Endodermal cell (in vitro differentiated cells): ENCODE data around the gene MYL3. TPM values are rescaled to one million over a fixed set of nuclear protein-coding genes. Genes with fewer than 3 reads are reported as not detected.

Source experiments
- DNase-seq: peaks from one replicate; pipeline ENCODE4 v3.0.0-alpha.2; 2017
- H3K27ac ChIP-seq: 2 replicates; pipeline ENCODE4 v1.5.1; 2013; ENCODE audit warnings: mild to moderate bottlenecking, low read depth, low read length, moderate library complexity
- H3K27me3 ChIP-seq: 2 replicates; pipeline ENCODE4 v1.6.1; 2013; ENCODE audit warnings: mild to moderate bottlenecking, low read length, moderate library complexity; ENCODE audit not compliant: insufficient read depth, control insufficient read depth, poor library complexity, severe bottlenecking
- H3K36me3 ChIP-seq: 2 replicates; pipeline ENCODE4 v1.7.0; 2013; ENCODE audit warnings: mild to moderate bottlenecking, low read length, moderate library complexity; ENCODE audit not compliant: control insufficient read depth, insufficient read depth
- H3K4me1 ChIP-seq: one replicate; pipeline ENCODE4 v1.7.0; 2013; ENCODE audit warnings: low read length; ENCODE audit not compliant: control insufficient read depth, insufficient read depth
- H3K4me3 ChIP-seq: 2 replicates; pipeline ENCODE4 v1.5.1; 2013; ENCODE audit warnings: mild to moderate bottlenecking, low read length, moderate library complexity
- H3K9ac ChIP-seq: 2 replicates; pipeline ENCODE4 v1.6.1; 2013; ENCODE audit warnings: mild to moderate bottlenecking, low read length, moderate library complexity; ENCODE audit not compliant: poor library complexity, severe bottlenecking; ENCODE audit errors: extremely low read depth
- H3K9me3 ChIP-seq: 2 replicates; pipeline ENCODE4 v1.6.1; 2013; ENCODE audit warnings: mild to moderate bottlenecking, low read length, moderate library complexity; ENCODE audit not compliant: control insufficient read depth
- H3K27ac Mint-ChIP-seq: 2 replicates; pipeline ENCODE4 v1.8.0; 2020; ENCODE audit warnings: mixed read lengths
- H3K27me3 Mint-ChIP-seq: 2 replicates; pipeline ENCODE4 v1.8.0; 2021; ENCODE audit warnings: mild to moderate bottlenecking, mixed read lengths; ENCODE audit not compliant: insufficient read depth
- H3K36me3 Mint-ChIP-seq: 2 replicates; pipeline ENCODE4 v1.8.0; 2020; ENCODE audit warnings: low read depth, mixed read lengths
- H3K4me1 Mint-ChIP-seq: 2 replicates; pipeline ENCODE4 v1.8.0; 2020; ENCODE audit warnings: mixed read lengths
- H3K4me3 Mint-ChIP-seq: 2 replicates; pipeline ENCODE4 v1.8.0; 2020; ENCODE audit warnings: mild to moderate bottlenecking, moderate library complexity, mixed read lengths
- H3K9me3 Mint-ChIP-seq: 2 replicates; pipeline ENCODE4 v1.8.0; 2020; ENCODE audit warnings: mild to moderate bottlenecking, mixed read lengths
- WGBS, 2 experiments: methylation state at CpG; one replicate each; pipeline versions ENCODE4 v1.1.5 to v1.1.7; 2013; ENCODE audit warnings: missing lambda C conversion rate in 2 of 2, mixed read lengths in 1 of 2; ENCODE audit not compliant: insufficient coverage in 1 of 2, insufficient read length in 1 of 2; 5-methylcytosine and 5-hydroxymethylcytosine counted together
- total RNA-seq, 2 donors: library from RNA; stranded (reverse); fragmentation: NEBNext Ultra II Directional in 1 of 2; extraction: Animal tissue kit (Norgen Biotek cat#: 25700) in 1 of 2; gene quantifications; 2 replicates in 1 of 2; 3 replicates in 1 of 2; pipeline ENCODE4 v1.2.1, GENCODE V29; 2021
- TF ChIP-seq, protein P1 (sequence below): fragments of 200-600 bp; sonication (generic); conservative IDR thresholded peaks from 2 replicates; pipeline ENCODE4 v1.5.0; 2021; ENCODE audit warnings: antibody characterized with exemption, mild to moderate bottlenecking

The MYL3 gene
- total RNA-seq, 2 donors from 2014 or later: 1.6 to 2.3 TPM

DNA sequence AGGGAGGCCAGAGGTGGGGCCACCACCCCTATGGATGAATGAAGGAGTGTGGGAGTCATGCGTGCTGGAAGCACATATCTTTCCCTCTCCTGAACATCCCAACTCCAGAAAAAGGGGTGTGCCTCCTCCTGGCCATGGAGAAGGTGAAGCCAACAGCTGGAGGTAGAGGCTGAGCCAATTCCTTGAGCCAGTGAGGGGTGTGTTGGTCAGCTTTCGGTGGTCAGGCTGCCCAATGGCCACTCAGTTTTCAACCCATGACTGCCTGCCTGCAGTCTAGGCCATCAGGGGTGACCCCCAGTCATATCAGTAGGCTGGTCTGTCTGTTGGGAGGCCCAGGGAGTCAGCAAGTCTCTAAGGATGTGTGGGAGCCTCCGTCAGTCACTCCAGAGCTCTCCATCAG, 27.9 kb upstream of the MYL3 start:
- Histone ChIP-seq H3K36me3 (no peaks in the 10 kb centered on the region), H3K9ac (no peak overlapping the region), H3K27ac (no peak overlapping the region), H3K27me3 (peaks cover 33% of the 10 kb centered on the region), H3K9me3 (no peaks in the 10 kb centered on the region), H3K4me1 (peaks cover 5% of the 10 kb centered on the region), H3K4me3 (no peak overlapping the region)
- TF ChIP-seq, protein P1, sequence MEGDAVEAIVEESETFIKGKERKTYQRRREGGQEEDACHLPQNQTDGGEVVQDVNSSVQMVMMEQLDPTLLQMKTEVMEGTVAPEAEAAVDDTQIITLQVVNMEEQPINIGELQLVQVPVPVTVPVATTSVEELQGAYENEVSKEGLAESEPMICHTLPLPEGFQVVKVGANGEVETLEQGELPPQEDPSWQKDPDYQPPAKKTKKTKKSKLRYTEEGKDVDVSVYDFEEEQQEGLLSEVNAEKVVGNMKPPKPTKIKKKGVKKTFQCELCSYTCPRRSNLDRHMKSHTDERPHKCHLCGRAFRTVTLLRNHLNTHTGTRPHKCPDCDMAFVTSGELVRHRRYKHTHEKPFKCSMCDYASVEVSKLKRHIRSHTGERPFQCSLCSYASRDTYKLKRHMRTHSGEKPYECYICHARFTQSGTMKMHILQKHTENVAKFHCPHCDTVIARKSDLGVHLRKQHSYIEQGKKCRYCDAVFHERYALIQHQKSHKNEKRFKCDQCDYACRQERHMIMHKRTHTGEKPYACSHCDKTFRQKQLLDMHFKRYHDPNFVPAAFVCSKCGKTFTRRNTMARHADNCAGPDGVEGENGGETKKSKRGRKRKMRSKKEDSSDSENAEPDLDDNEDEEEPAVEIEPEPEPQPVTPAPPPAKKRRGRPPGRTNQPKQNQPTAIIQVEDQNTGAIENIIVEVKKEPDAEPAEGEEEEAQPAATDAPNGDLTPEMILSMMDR: no peak
- Mint-ChIP-seq H3K4me3 (no peak overlapping the region), H3K4me1 (peaks cover 8% of the 10 kb centered on the region), H3K27me3 (peaks cover 79% of the 10 kb centered on the region), H3K9me3 (no peaks in the 10 kb centered on the region), H3K36me3 (no peaks in the 10 kb centered on the region), H3K27ac (no peak overlapping the region)
- no peak for DNase-seq
- 97 to 100% methylated on average over 2 to 3 of the region's 3 CpGs for WGBS, 2 experiments

DNA sequence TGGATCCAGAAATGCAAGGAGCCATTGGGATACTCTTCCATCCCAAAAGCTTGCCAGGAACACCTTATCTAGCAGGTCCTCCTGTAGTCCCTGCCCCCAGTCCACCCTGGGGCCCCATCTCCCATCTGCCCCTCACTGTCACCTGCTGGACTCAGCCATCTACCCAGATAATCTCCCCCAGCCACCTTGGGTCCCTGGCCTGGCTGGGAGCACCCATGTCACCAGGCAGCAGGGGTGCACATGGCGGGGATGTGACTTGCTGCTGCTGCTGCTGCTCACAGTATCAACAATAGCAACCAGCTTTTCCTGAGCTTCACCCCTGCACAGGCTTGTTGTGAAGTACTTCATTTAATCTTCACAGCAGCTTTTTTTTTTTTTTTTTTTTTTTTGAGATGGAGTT, 26.9 kb upstream of the MYL3 start:
- Mint-ChIP-seq H3K9me3 (no peaks in the 10 kb centered on the region), H3K27ac (no peak overlapping the region), H3K4me3 (no peak overlapping the region), H3K27me3 (peaks cover 88% of the 10 kb centered on the region), H3K4me1 (peaks cover 8% of the 10 kb centered on the region), H3K36me3 (no peaks in the 10 kb centered on the region)
- H3K4me1 ChIP-seq: peaks cover 5% of the 10 kb centered on the region
- WGBS, 2 experiments: 80 to 86% methylated on average over 1 of the region's 1 CpG
- no peaks in the 10 kb centered on the region for H3K9me3 ChIP-seq
- no peak for DNase-seq
- TF ChIP-seq, protein P1: no peak
- H3K9ac ChIP-seq: no peak overlapping the region
- H3K4me3 ChIP-seq: no peak overlapping the region
- H3K36me3 ChIP-seq: no peaks in the 10 kb centered on the region
- peaks cover 43% of the 10 kb centered on the region for H3K27me3 ChIP-seq
- H3K27ac ChIP-seq: no peak overlapping the region

DNA sequence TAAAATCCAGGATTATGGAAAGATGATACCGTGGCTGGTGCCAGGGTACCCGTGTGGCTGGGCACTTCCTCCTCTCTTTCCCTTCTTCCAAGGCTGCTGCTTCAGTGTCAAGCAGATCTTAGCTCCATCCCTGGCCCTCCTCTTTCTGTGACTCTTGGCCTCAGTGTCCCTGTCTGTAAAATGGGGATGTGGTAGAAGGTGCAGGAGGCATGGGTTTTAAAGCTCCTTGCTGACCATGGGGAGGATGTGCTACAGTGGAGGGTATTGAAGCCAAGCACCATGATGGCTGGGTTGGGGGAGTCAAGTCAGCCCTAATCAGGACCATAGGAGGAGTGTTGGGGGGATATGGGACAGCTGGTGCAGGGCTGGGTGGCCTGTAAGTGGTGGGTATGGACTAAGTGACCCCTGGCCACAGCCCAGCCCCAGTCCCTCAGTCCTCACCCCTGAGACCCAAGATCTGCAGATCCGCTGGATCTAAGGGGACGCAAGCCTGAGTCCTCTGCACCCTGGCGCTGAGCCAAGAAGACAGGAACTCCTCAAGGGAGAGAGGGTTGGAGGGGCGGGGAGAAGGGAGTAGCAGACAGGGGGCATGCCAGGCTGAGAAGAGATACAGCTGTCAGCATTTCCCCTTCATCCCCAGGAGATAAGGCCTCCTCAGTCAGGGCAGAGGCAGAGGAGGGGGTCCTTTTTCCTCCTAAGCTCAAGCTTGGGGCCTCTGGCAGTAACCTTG, 26.3 kb upstream of the MYL3 start:
- Histone ChIP-seq H3K27me3 (peaks cover 49% of the 10 kb centered on the region), H3K4me3 (no peak overlapping the region), H3K27ac (no peak overlapping the region), H3K9ac (no peak overlapping the region), H3K4me1 (peaks cover 5% of the 10 kb centered on the region), H3K36me3 (no peaks in the 10 kb centered on the region), H3K9me3 (no peaks in the 10 kb centered on the region)
- no peak overlapping the region for H3K4me3 Mint-ChIP-seq
- peaks cover 8% of the 10 kb centered on the region for H3K4me1 Mint-ChIP-seq
- no peaks in the 10 kb centered on the region for H3K9me3 Mint-ChIP-seq
- no peak for DNase-seq
- TF ChIP-seq, protein P1: no peak
- WGBS, 2 experiments: 94% methylated on average over 6 of the region's 6 CpGs; no CpG with 5 or more reads in 1 of the 2 experiments
- no peaks in the 10 kb centered on the region for H3K36me3 Mint-ChIP-seq
- H3K27me3 Mint-ChIP-seq: peaks cover 93% of the 10 kb centered on the region
- no peak overlapping the region for H3K27ac Mint-ChIP-seq
